Activated T-helper 9 cell treated with anti-CD3 and anti-CD28 coated beads, Interleukin-2, amount 50 U/mL, for 16 hours (primary cell): ENCODE results near the gene BICC1.
"Not testable (repeated sequence)": the region's sequence is repeated elsewhere in the genome, so short reads cannot be mapped to it uniquely, and the experiment has no call there.

Source experiments
- DNase-seq: peaks from one replicate; pipeline ENCODE4 v3.0.0-alpha.2; 2020; ENCODE audit warnings: low read depth

Gene BICC1

DNA sequence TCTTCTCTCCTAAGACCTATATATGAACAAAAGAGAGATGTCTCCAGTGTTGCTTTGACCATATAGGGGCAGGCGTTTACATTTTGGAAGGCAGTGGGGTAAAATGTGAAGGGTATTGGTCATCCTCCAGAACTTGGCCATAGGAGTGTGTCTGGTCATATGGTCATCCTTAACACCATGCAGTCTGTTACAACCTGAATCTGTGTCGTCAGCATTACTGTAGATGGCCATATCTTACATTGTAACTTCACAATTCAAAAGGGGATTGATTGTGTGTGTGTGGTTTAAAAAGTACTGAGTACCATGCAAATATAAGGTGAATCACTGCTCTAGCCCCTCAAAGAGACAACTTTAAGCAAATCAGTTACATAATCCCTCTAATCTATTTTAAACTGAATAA lies 311.7 kb downstream of the BICC1 start:
- DNase-seq: no peak

DNA sequence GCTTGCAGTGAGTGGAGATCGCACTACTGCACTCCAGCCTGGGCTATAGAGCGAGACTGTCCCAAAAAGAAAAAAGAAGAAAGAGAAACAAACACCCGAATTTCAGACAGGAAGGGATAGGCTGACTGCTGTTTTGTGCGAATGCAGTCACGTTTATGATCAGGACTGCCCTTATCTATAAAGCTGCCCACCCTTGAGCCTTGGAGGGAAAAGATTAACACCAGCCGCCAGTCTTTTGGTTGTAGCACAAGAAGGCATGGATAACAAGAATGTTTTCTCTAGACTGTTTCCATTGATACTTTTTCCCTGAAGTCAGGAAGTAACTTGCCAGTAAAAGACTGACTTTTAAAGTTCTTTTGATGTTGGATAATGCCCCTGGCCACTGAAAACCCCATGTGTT lies 314.0 kb downstream of the BICC1 start:
- no peak for DNase-seq

DNA sequence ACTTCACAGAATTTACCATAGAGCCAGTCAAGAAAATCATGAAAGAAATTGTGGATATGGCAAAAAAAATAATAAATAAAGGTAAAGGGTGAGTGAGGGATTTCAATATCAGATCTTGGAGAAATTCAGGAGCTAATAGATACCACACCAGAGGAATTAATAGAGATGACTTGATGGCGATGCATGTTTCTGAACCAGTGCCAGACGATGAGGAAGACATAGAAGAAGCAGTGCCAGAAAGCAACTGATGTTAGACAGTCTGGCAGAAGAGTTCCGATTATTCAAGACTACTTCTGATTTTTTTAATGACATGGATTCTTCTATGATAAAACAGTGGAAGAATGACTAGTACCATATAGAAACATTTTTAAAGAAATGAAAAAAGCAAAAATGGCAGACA lies 314.7 kb downstream of the BICC1 start:
- DNase-seq: no peak

DNA sequence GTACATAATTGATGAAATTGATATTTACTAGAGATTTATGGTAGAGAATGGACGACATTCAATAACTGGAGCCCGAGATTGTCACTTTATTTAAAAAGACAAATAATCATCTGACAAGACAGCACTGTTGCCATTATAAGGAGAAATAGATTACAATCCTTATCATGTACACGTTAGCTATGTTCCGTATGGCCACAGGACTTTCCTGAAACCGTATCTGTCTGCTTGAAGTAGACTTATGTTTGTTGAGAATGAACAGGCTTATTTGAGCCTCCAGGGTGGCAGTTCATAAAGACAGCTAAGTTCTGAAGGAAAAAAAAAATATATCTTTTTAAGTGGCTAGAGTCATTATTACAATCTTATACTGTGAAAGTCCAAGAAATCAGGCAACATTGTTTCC lies 317.2 kb downstream of the BICC1 start:
- DNase-seq: no peak

DNA sequence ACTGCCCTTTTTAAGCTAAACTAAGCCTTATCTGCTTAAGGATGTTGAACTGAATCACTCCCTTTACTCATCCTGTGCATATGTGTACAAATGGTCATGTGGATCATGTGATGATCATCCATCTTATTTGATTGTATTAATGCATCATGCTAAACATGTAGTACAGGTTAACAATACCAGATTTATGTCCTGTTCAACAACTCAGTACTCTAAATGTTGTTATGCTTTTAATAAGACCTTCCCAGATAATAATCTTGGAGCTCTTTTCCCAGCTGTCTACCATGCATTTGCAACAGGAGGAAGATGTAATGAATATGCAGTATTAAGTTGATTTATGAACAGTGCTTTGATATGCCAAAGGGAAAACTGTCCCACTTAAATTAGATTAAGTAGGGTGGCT lies 318.0 kb downstream of the BICC1 start:
- DNase-seq: no peak

DNA sequence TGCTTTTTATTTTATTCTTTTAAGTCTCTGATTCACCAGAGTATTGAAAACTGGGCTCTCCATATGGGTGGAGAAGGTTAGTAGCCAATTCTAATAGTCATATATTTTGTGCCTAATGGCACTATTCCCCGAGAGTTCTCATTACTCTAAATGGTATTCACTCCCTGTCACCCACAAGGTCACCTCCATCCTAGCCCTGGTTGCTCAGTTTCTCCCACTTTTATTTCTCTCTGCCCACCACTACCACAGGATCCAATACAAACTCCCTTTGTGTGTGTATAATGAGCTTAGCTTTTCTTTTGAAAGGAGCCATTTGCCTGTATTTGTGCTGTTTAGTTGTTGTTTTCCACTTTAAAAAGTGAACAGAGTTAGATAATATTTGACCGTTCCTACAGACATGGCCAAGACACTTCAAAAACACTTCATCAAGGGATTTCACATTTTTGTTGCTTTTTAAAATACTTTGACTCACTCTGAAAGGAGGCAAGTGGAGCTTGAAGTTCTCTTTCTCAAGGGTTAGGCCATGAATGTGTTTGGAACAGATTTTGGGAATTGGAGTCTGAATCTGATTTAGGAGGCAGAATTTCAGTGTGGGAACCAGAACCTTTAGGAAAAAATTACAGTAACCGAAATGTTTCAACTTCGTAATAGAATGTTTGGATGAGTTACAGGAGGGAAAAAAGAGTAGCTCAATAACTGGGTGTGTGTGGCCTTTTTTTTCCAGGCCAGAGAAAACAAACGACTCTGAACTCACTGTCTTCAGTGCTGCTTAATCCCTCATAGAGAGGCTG lies 321.3 kb downstream of the BICC1 start:
- DNase-seq: no peak

DNA sequence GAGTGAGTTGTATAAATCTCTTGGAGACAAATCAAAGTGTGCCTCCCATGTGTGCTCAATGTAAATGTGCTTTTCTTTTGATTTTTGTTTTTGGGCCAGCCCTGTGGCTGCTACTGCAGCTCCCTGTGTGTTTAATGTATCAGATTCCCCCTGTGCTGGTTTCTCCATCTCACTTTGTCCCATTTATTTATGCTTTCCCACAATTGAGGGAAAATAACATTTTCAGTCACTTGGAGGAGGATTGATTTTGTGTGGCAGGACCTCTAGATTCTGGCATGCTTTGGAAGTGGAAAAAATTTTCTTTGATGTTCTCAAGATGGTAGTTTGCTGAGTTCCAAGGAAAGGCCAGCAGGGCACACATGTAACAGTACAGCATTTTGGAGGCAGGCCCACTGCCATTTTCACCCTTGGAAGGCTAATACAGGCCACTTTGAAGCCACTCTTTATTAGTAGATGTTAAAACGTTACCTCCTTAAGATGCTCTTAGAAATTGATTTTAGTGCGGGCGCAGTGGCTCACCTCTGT lies 323.6 kb downstream of the BICC1 start:
- no peak for DNase-seq

DNA sequence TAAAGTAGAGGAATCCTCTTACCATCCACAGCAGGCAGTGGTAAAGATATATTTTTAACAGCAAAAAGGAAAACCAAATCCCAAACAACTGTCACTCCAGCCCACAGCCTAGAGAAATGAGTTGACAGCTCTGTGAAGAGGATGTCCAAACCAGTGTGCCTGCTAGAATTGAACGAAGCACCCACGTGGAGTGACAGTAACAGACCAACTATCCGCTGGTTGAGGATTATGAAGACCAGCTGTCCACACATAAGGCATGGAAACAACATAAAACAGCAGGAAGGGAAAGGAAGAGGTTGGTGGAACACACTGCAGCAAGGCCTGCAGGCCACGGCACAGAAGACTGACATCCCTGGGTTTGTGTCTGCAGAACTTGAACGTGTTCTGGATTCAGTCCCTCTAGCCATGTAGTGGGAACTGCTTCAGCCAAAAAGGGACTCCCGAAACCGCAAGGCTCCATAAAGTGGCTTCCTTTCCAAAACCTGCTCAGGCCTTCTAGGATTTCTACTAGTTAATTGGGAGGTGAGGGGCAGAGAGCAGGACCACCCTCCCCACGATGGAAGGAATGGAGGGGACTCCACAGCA lies 324.4 kb downstream of the BICC1 start:
- DNase-seq: no peak

DNA sequence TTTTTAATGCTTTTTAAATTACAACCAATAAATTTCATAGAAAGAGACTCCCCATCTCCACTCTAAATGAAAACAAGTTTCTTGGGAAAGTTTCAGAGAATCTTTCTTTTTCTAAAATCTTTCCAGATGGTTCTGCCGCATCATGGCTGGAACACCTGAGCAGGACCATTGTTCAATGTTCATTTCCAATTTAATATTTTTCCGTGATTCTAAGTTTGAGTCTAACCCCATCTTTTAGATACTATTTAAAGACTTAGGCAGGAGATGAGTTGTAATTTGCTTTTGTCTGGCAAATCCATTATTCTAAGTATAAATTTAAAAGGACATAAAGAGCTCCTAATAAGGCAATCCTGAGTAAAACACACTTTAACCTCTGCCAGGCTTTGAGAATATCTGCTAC lies 325.2 kb downstream of the BICC1 start:
- no peak for DNase-seq

DNA sequence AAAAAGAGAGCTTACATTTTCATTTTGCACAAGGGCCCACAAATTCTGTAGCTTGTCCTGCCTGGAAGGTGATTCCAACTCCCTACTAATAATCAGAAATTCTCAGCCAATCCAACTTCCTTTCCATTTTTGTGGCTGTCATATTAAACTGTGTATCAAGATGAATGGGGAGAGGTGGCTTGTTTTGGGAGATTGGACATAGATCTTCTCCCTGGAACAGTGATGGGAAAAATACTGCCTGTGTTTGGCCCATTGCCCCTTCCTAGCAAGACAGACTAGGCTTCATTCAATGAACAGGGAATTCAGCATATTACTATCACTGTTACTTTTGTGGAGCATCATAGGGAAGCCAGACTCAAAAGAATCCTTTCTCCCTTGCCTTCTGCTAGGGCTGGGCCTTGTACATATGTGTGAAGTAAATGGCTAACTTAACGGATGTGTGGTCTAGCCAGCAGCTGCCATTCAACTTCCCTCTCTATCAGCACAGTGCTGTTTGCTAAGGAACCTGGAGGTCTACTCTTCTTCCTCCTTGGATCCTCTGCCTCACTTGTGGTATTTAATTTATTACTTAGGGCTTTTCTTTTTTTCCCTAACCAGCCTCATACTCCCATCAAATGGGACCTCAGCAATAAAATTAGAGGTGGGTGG lies 326.0 kb downstream of the BICC1 start:
- DNase-seq: no peak

DNA sequence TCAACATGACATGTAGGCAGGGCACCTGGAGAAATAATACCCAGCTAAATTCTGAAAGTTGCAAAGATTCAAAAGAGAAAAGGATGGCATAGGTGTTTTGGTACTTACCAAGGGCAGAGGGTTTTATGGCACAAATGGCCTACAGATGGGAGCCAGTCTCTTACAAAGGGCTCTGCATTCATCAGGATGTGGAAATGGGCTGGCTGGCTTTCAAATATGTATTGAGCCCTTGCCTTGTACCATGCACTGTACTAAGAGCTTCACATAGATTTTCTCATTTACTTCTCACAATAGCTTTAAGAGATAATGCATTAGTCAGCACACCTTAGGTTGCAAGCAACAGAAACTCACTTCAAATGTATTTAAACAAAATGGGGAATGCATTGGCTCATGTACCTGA lies 327.1 kb downstream of the BICC1 start:
- DNase-seq: no peak

DNA sequence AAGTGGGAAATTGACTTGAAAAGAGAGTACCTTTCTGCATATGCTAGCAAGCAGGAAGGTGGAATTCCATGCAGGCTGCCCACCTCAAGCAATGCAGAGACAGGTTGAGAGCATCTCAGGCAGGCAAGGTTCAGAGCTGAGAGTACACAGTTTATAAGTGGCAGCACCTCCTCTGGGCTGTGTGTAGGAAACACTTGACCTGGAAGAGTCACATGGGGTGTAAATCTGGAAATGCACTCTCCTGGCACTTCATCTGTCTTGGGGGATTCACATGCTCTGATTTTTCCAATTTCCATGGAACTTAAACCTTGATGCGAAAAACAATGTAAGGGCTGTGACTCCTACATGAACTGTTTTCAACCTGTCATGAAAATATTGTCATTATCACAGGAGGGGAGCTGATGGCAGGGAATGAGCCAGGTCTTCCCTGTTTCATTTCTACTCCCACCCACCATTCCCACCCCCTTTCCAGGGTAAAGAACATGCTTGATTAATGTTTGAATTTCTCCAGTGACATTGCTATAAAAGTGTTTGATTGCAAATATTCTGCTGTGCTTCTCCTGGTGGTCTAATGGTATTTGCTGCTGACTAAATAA lies 328.3 kb downstream of the BICC1 start:
- DNase-seq: no peak

DNA sequence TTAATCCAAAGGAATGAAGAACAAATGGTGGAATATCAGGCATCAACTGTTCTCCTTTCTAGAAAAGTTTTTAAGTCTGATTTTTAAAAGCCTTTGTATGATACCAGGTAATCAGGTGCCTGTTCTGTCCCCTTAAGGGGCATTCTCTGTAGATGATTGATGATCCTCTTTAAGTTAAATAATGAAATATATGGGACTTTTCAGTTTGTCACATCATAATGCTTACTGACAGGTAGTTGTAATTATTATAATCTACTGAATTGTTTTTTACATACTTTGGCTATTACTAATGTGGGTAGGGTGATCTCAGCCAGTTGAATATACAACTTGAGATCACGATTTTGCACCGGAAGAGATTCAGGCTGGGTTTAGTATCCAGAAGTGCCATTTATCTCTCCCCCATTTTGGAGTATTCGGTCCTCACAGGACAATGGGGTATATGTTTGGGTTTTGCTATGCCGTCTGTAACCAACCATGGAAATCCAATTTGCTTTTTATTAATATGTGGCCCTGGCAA lies 330.2 kb downstream of the BICC1 start:
- no peak for DNase-seq

DNA sequence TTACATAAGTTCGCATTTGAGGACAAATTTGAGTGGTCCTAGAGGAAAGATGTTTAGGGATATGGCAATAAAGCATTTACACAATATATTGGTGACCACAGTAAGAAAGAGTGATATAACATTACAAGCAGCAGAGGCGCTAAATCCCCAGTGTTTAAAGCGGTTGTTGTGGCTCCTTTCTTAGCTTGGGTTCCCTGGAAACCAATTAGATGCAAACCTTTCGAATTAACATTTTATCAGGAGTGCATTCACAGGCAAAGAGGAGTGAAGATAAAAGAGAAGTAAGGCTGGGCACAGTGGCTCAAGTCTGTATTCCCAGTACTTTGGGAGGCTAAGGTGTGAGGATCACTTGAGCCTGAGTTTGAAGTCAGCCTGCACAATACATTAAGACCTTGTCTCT lies 331.1 kb downstream of the BICC1 start:
- no peak for DNase-seq

DNA sequence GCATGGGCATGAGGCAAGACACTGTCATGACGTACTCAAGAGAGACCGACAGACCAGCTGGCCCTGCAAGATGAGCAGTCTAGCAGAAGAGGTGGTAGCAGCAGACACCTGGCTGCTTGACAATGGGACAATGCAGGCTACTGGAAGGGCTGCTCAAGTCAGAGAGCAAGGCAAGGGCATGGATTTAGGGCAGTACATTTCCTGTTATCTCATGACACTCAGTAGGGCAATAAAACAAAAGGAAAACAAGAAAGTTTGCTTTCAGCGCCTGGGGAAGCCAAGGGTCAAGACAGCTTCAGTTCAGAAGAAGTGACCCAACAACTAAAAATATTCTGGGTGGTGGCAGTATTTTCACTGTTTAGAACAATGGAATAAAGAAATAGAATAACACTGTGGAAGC lies 332.0 kb downstream of the BICC1 start:
- DNase-seq: no peak

DNA sequence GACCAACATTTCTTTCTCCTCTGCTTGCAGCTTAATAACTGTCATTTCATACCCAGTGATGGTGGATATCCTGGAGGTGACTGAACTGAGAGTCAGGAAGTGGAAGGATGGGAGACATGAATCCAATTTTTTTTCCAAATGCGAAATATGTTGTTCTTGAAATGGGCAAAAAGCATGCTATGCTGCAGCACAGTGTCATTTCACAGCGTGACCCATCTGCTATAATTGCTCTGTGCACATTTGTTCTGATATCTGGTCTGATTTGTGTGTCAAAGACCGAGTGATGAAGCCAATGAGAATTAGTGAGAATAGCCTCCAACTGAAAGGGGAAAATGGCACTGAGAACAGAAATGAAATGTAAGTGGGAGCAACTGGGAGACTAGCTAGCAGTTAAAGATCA lies 334.2 kb downstream of the BICC1 start:
- no peak for DNase-seq

DNA sequence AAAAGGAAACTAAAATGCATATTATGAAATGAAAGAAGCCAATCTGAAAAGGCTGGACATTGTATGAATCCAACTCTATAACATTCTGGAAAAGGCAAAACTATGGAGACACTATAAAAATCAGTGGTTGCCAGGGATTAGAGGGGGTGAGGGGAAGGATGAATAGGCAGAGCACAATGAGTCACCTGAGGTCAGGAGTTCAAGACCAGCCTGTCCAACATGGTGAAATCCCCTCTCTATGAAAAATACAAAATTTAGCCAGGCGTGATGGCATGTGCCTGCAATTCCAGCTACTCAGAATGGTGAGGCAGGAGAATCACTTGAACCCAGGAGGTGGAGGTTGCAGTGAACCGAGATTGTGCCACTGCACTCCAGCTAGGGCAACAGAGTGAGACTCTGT lies 338.9 kb downstream of the BICC1 start:
- DNase-seq: no peak

DNA sequence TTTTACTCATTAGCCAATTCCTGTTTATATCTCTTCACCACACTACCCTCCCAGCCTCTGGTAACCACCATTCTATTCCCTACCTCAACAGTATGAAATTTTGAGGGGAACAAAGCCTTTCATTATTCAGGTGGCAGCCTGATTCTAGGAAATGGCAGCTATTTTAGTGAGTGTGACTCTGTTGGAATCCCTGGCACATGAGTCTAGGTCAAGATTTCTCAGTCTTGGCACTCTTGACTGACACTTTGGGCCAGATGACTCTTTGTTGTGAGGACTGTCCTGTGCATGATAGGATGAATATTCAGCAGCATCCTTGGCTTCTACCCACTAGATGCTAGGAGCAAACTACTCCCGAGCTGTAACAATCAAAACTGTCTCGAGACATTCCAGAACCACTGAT lies 341.0 kb downstream of the BICC1 start:
- DNase-seq: no peak

DNA sequence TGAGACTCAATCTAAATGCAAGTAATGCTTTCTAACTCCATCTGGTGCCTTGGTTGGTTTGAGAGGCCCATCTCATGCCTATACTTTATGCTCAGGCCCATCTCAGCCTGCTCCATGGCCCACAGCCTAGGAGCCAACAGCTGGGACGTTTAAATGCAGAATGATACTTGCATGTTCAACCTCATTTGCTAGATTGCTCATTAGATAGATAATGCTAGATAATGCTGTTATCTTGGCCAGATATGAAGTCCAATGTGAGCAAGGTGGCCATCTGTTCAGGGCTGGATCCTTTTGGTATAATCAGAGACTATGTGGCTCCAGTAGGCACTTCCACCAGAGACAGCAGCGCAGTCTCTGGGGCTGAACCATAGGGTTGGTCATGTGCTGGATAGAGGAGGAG lies 342.1 kb downstream of the BICC1 start:
- DNase-seq: no peak

DNA sequence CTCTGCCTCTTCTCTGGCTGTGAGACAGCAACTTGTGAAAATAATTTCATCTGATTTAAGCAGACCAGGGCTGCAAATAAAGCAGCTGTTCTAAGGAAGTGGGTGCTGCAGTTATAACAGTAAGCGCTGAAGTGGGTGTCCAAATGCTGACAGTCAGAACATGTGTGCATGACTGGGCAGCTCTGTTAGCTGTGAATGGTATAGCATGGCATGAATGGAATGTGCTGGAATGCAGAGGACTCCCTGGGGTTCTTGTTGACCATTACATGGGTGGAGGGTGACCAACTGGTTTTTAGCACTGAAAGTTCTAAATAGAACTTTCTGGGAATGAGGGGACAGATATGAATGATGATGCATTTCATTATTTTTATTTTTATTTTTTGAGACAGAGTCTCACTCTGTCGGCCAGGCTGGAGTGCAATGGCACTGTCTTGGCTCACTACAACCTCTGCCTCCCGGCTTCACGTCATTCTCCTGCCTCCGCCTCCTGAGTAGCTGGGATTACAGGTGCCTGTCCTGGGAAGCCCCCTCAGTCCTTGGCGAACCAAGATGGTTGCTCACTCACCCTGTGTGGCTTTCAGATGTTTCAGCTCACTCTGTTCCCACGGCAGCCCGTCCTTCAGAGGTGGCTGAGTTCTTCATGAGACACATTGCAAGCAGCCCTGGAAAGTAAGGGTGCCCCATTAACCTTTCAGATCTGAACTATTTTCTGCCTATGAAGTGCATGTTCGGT lies 344.0 kb downstream of the BICC1 start:
- no peak for DNase-seq

DNA sequence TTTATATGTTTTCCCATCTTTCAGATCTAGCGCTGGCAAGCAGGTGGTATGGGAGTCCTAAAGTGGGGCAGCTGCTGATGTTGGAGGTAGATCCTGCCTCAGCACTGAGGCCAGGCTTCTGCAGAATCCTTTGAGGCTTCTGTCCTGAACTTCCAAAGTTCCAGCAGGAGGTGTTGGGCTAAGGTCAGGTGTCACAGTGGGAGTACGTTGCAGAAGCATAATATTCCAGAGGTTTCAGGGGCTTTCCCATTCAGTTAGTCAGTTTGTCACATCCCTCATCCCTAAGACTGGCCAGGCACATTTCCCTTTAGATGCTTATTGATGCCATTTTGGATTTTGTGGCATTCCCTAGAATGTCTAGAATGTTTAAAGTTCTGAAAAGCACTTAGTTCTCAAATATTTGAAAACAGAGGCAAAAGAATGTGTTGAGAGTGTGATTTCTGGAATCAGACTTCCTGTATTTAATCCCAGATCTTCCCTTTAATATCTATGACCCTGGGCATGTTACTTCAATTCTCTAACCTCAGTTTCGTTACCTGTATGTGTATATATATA lies 344.7 kb downstream of the BICC1 start:
- DNase-seq: no peak

DNA sequence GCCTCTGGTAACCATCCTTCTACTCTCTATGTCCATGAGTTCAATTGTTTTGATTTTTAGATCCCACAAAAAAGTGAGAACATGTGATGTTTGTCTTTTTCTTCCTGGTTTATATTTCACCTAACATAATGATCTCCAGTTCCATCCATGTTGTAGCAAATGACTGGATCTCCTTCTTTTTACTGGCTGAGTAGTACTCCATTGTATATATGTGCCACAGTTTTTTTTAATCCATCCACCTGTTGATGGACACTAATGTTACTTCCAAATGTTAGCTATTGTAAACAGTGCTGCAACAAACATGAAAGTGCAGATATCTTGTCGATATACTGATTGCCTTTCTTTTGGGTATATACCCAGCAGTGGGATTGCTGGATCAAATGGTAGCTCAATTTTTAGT lies 345.5 kb downstream of the BICC1 start:
- not testable (repeated sequence) for DNase-seq
